NCI-H1436 (cell line): ENCODE measurements around the gene POLR2E.

Experiments used
- DNase-seq: peaks from one replicate; lab custom pipeline; 2025; lab: John Stamatoyannopoulos, UW

POLR2E gene

GRCh38 chr19:1110809-1111640 lies 15.8 kb upstream of the POLR2E start:
- DNase-seq: no peak

DNA sequence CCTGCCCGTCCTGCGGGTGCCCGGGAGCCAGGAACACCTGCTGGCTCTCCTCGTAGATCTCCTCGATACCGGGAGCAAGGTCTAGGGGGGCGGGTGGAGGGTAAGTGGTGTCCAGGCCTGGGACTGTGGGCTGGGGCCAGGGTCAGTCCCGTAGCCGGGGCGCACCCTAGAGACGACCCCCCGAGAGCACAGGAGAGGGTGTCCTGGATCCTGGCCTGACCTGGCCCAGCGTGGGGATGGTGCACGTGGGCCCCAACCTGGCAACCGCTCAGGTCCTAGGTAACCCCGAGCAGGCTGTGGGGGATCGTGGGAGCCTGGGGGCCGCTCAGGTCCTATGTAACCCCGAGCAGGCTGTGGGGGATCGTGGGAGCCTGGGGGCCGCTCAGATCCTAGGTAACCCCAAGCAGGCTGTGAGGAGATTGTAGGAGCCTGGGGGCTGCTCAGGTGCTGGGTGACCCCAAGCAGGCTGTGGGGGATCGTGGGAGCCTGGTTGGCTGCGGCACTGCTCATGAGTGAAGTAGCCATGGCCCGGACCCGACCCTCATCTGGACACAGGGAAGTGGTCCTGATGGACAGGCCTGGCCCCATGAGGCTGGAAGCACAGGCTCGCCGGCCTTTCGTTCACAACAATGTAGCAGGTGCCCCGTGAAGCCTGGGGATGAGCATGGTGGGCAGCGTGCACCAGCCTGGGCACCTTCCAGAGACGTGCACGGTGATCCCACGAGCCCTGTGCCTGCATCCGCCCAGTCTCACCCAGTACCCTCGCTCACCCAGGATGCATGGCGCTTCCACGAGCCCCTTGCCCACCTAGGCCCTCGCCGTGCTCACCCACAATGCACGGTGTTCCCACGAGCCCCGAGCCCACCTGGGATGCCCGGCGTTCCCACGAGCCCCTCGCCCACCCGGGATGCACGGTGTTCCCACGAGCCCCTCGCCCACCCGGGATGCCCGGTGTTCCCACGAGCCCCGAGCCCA lies 14.8 kb upstream of the POLR2E start:
- DNase-seq: no peak

- no peak for DNase-seq
Measured at GRCh38 chr19:1109032-1109551, 13.9 kb upstream of the POLR2E start.

DNA sequence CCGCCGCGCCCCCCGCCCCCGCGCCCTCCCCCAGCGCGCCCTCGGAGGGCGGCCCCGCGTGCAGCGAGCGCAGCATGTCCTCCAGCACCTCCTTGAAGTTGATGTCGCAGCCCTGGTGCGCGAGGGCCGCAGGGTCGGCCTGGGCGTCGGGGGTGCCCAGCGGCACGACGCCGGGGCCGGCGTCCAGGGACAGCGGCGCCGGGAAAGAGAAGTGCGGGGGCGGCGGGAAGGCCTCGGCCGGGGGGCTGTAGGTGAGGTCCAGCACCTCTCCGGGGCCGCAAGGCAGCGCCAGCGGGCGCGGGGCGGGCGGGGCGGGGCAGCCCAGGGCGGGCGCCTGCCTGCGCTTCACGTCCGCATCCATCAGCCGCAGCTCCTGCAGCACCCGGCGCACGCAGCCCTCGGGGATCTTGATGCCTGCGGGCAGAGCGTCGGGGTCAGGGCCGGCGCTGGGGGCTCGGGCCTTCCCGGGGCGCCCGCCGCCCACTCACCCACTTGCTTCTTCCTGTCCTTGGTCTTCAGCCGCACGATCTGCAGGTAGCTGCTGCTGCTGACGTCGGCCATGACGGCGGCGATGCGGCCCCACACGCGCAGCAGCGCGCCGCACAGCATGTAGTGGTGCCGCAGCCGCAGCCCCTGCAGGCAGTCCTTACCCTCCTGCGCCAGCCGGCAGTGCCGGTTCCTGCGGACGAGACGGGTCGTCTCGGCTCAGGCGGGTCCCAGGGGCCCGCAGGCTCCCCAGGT lies 13.3 kb upstream of the POLR2E start:
- no peak for DNase-seq

- DNase-seq: no peak
Measured at GRCh38 chr19:1107661-1108261, 12.6 kb upstream of the POLR2E start.

GRCh38 chr19:1106841-1107660 lies 11.9 kb upstream of the POLR2E start:
- no peak for DNase-seq

- DNase-seq: no peak
Measured at GRCh38 chr19:1105873-1106840, 11.0 kb upstream of the POLR2E start.

GRCh38 chr19:1105008-1105872 lies 10.1 kb upstream of the POLR2E start:
- no peak for DNase-seq

- DNase-seq: peak; percentile 53
Measured at GRCh38 chr19:1104311-1105007, 9.3 kb upstream of the POLR2E start.

- DNase-seq: peak; percentile 99
Measured at GRCh38 chr19:1103708-1104310, 8.6 kb upstream of the POLR2E start, which contains the start of gene GPX4. Gene GPX4 (plus strand): TSS chr19:1103994. CDS start chr19:1104044, 50 bp downstream.

DNA sequence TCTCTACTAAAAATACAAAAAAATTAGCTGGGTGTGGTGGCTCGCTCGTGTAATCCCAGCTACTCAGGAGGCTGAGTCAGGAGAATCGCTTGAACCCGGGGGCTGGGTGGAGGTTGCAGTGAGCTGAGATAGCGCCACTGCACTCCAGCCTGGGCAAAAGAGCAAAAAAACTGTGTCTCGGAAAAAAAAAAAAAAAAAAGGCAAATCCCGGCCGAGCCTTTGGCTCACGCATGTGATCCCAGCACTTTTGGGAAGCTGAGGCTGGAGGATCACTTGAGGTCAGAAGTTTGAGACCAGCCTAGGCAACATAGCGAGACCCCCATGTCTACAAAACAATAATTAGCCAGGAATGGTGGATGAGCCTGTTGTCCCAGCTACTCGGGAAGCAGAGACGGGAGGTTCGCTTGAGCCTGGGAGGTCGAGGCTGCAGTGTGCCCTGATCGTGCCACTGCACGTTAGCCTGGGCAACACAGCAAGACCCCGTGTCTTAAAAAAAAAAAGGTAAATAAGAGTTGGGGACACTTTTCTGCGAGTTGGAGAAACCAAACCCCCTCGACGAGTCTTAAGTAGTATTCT lies 8.0 kb upstream of the POLR2E start:
- DNase-seq: no peak

DNA sequence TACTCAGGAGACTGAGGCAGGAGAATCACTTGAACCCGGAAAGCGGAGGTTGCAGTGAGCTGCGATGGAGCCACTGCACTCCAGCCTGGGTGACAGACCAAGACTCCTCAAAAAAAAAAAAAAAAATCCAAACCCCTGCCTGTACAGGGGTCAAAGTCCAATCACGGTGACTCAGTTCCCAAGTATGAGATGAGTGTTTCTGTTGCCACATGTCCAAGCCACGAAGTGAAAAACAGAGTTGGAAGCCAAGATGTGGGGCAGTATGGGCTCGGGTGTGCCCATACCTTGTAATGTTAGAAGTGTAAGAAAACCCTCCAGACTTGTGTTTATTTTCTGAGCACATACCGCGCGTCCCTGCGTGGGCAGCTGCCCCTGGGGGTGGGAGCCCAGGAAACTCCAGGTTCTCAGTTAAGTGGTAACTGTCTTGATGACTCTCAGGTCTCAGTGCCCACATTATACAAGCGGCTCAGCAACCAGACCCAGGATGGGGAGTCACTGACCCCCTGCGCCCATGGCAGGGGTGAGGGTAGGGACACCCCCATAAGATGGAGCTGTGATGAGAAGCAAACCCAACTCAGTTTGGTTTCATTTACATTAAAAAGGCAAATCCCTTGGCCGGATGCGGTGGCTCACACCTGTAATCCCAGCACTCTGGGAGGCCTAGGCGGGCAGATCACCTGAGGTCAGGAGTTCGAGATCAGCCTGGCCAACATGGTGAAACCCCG lies 7.4 kb upstream of the POLR2E start:
- DNase-seq: no peak

DNA sequence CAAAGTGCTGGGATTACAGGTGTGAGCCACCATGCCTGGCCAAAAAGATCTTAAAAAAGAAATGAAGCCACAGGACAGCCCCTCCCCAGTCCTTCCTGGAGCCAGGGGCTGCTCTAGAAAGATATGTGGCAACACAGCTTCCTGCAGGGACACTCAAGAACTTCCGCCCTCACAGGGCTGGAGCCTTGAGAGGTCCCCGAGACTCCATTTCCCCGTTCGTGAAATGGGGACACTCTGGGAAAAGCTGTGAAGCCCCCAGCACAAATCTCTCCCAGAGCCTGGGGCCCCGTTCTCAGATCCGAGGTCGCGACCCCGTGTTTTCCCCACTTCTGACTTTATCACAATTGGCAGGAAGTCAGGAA lies 6.1 kb upstream of the POLR2E start:
- DNase-seq: no peak

DNA sequence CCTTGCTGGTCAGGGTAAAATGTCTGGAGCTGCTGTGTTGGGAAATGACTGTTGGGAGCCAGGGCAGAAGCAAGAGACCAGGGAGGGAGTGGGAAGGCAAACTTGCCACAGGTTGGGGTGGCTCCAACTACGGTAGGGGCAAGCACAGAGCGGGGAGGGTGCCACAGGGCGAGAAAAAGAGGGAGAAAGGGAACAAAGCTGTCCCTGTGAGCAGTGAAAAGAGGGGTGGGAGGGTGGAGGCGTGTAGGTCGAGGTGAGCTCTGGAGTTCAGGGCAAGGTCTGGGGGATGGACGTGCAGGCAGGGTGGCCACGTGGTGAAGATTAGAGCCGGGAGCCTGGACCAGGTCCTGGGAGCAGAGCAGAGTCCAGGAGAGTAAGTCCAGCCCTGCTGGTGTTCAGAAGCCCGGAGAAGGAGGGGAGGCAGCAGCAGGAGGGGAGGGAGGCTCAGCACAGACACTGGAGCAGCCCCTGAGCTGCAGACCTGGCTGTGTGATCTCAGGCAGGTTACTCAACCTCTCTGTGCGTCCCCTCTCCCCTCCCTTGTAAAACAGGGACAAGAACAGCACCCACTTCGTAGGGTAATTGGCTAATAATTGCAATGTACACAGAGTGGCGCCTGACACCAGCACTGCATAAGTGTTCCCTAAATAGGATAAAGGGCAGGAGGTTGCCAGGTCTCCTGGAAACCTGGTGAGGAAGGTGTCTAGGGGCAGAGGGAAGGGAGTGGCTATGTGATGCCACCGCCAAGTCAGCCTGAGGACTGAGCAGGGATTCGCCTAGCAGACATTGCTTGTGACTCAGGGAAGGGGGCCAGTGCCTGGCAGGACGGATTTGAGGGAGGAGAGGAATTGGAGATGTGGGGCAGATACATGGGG lies 3.2 kb upstream of the POLR2E start:
- peak; percentile 38 for DNase-seq

DNA sequence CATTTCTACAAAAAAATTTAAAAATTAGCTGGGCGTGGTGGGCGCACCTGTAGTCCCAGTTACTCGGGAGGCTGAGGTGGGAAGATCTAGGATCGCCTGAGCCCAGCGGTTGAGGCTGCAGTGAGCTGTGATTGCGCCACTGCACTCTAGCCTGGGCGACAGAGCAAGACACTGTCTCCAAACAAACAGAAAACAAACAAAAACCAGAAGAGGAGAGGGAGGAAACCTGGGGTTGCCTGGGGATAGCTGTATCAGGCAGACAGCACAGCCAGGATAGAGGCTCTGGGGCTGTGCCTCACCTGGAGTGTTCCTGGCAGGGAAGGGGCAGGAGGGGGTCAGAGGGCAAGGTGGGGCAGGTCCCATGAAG lies 2.6 kb upstream of the POLR2E start:
- no peak for DNase-seq

GRCh38 chr19:1094655-1094977 lies 559 bp downstream of the POLR2E start:
- DNase-seq: no peak
